ENCODE results near the gene RAD51B. TPM values are rescaled to one million over a fixed set of nuclear protein-coding genes. Genes with fewer than 3 reads are reported as not detected.

RAD51B gene
- total and polyA plus RNA-seq, 3 donors from 2014 or later, result 5.5 to 22.5 (median 19.1) TPM

DNA sequence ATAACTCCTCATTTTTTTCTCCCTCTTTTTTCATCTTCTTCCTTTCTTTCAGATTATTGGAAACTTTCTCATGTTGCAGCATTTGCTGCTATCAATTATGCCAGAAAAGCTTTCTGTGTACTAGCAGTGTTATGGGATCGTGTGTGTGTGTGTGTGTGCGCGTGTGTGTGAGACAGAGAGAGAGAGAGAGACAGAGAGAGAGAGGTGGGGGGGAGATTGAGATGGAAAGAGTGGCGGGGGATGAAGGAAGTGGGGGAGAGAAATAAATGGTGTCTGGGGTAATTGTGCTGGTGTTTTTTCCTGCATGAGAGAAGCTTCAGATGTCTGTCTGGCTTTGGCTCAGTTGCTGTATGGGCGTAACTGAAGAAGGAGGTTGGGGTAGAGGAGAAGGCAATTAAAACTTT is 268.9 kb downstream of the RAD51B start:
- peak overlapping the region in 1 of 2 donors; percentile 25 for H3K27ac ChIP-seq
- DNase-seq, result no peak
- H3K9me3 ChIP-seq, result no peaks in the 10 kb centered on the region
- intact Hi-C loops (cut with DNase I; ENCODE audit: low total_unique reads), result no loop called here
- H3K36me3 ChIP-seq (ENCODE audit: low read depth, missing control alignments), result no peaks in the 10 kb centered on the region
- TF ChIP-seq POLR2A (IDR thresholded peaks at IDR 0.05), result no peak
- H3K4me3 ChIP-seq, result no peak overlapping the region
- no peaks in the 10 kb centered on the region for H3K27me3 ChIP-seq
- H3K4me1 ChIP-seq, result peaks cover 15% of the 10 kb centered on the region
- WGBS, 2 donors, result 37 to 58% methylated on average over 5 of the region's 5 CpGs

DNA sequence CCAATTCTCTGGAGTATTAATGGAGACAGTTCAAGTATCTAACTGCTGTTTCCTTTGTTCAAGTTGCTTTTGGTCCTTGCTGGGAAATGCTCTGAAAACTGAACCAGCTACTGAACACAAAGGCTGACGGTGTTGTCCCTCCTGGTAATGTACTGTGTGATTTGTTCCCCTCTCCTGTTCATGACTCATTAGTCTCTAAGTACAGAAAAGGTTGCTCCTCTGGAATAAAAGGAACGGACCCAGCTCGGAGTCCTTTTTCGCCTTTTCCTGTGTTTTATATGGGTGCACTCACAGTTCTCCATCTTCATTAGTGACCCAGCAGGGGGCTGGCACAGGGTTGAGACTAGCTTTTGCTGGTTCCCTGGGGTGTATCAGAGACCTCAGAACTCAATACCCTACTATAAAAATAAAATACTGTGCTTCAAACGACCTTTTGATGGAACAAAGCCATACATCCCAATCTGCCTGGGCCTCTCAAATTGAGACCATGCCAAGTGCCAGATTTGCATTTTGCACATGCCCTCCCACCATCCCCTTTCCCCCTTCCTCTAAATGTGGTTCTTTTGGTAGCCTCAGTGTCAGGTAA is 269.7 kb downstream of the RAD51B start:
- no peaks in the 10 kb centered on the region for H3K9me3 ChIP-seq
- H3K4me1 ChIP-seq, result peaks cover 15% of the 10 kb centered on the region
- H3K4me3 ChIP-seq, result no peak overlapping the region
- TF ChIP-seq POLR2A (IDR thresholded peaks at IDR 0.05) (no peak), CTCF (IDR thresholded peaks at IDR 0.05) (no peak)
- no peaks in the 10 kb centered on the region for H3K27me3 ChIP-seq
- WGBS, 2 donors, result 41 to 56% methylated on average over 5 of the region's 5 CpGs
- intact Hi-C loops (cut with DNase I; ENCODE audit: low total_unique reads), result no loop called here
- H3K27ac ChIP-seq, result peak overlapping the region in 1 of 2 donors; percentile 25
- no peak for DNase-seq
- no peaks in the 10 kb centered on the region for H3K36me3 ChIP-seq (ENCODE audit: low read depth, missing control alignments)

DNA sequence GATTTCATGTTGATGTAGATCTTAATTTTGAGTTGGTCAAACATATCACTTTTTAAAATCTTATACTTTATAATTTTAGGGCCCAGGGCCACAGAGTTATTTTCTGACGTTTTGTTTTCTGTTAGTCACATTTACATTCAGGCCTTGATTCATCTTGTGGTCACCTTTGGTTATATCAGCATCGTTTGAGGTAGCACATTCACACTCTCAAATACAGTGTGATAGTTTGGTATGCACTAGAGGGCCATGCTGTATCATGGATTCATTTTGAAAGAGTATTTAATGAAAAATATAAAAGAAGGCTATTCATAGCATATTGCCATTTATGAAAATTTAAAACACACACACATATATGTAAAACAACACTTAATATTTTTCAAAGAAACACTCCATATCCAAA is 274.6 kb downstream of the RAD51B start:
- 64 to 72% methylated on average over 2 of the region's 2 CpGs for WGBS, 2 donors
- no peak for DNase-seq
- H3K4me3 ChIP-seq, result no peak overlapping the region
- no peaks in the 10 kb centered on the region for H3K36me3 ChIP-seq (ENCODE audit: low read depth, missing control alignments)
- H3K27ac ChIP-seq, result no peak overlapping the region
- no peaks in the 10 kb centered on the region for H3K9me3 ChIP-seq
- intact Hi-C loops (cut with DNase I; ENCODE audit: low total_unique reads), result no loop called here
- no peaks in the 10 kb centered on the region for H3K27me3 ChIP-seq
- H3K4me1 ChIP-seq, result no peaks in the 10 kb centered on the region
- no peak for TF ChIP-seq CTCF (IDR thresholded peaks at IDR 0.05)
- TF ChIP-seq POLR2A (IDR thresholded peaks at IDR 0.05), result no peak

GRCh38 chr14:68094752-68095151 is 275.2 kb downstream of the RAD51B start:
- intact Hi-C loops (cut with DNase I; ENCODE audit: low total_unique reads), result no loop called here
- Histone ChIP-seq H3K4me1 (no peaks in the 10 kb centered on the region), H3K27ac (no peak overlapping the region), H3K27me3 (no peaks in the 10 kb centered on the region), H3K4me3 (no peak overlapping the region), H3K9me3 (no peaks in the 10 kb centered on the region), H3K36me3 (ENCODE audit: low read depth, missing control alignments) (no peaks in the 10 kb centered on the region)
- WGBS, 2 donors, result 78 to 93% methylated on average over 1 of the region's 1 CpG
- no peak for DNase-seq
- TF ChIP-seq POLR2A (IDR thresholded peaks at IDR 0.05), result no peak
- no peak for TF ChIP-seq CTCF (IDR thresholded peaks at IDR 0.05)

- Histone ChIP-seq H3K4me1 (no peaks in the 10 kb centered on the region), H3K4me3 (no peak overlapping the region), H3K27ac (no peak overlapping the region), H3K27me3 (no peaks in the 10 kb centered on the region), H3K9me3 (no peaks in the 10 kb centered on the region), H3K36me3 (ENCODE audit: low read depth, missing control alignments) (no peaks in the 10 kb centered on the region)
- intact Hi-C loops (cut with DNase I; ENCODE audit: low total_unique reads), result no loop called here
- TF ChIP-seq CTCF (IDR thresholded peaks at IDR 0.05) (no peak), POLR2A (IDR thresholded peaks at IDR 0.05) (no peak)
- DNase-seq, result no peak
- 81 to 90% methylated on average over 3 of the region's 3 CpGs for WGBS, 2 donors
Observed at GRCh38 chr14:68097727-68098126, 278.1 kb downstream of the RAD51B start.
